ENCODE measurements around the gene RNF213.

The RNF213 gene

DNA sequence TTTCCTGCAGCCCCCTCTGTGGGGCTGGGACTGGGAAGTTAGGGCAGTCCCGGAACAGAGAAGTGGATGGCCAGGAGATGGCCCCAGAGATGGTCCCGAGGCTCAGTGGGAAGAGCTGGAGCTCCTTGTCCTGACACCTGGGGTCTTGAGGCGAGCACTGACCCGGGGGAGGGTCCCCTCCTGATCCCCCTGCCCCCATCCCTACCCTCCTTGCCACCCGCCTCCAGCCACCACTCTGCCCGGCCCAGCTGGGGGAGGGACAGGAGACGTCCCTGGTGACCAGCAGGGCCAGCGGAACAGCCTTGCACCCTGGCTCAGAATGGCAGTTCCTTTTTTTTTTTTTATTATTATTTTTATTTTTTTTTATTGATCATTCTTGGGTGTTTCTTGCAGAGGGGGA lies 13.9 kb upstream of the RNF213 start:
- Histone ChIP-seq H3K79me2 (ENCODE audit: insufficient read depth, low read length) (no peaks in the 10 kb centered on the region), H3K9me2 (replicated peaks; ENCODE audit: low read depth, low read length) (no peaks in the 10 kb centered on the region), H3K9me3 (ENCODE audit: insufficient read depth, low read depth, low read length) (no peaks in the 10 kb centered on the region), H2AFZ (ENCODE audit: low read length) (no peak overlapping the region), H3K4me1 (ENCODE audit: insufficient read depth, low read length, poor library complexity, severe bottlenecking) (no peaks in the 10 kb centered on the region), H3K4me3 (ENCODE audit: low read length, poor library complexity, severe bottlenecking) (no peak overlapping the region), H4K20me1 (ENCODE audit: insufficient read depth, low read length, poor library complexity, severe bottlenecking) (no peaks in the 10 kb centered on the region), H3F3A (ENCODE audit: low read depth) (no peaks in the 10 kb centered on the region), H3K36me3 (ENCODE audit: insufficient read depth, low read length) (no peaks in the 10 kb centered on the region), H3K4me2 (ENCODE audit: low read depth, low read length, poor library complexity, severe bottlenecking) (no peak overlapping the region), H3K9ac (ENCODE audit: low read depth, low read length, poor library complexity, severe bottlenecking) (no peak overlapping the region), H3K27me3 (ENCODE audit: insufficient read depth, low read length, poor library complexity, severe bottlenecking) (no peaks in the 10 kb centered on the region)
- no peak for TF ChIP-seq EZH2phosphoT487 (IDR thresholded peaks at IDR 0.05; ENCODE audit: borderline replicate concordance)
- TF ChIP-seq, protein P1, sequence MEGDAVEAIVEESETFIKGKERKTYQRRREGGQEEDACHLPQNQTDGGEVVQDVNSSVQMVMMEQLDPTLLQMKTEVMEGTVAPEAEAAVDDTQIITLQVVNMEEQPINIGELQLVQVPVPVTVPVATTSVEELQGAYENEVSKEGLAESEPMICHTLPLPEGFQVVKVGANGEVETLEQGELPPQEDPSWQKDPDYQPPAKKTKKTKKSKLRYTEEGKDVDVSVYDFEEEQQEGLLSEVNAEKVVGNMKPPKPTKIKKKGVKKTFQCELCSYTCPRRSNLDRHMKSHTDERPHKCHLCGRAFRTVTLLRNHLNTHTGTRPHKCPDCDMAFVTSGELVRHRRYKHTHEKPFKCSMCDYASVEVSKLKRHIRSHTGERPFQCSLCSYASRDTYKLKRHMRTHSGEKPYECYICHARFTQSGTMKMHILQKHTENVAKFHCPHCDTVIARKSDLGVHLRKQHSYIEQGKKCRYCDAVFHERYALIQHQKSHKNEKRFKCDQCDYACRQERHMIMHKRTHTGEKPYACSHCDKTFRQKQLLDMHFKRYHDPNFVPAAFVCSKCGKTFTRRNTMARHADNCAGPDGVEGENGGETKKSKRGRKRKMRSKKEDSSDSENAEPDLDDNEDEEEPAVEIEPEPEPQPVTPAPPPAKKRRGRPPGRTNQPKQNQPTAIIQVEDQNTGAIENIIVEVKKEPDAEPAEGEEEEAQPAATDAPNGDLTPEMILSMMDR (conservative IDR thresholded peaks at IDR 0.05; ENCODE audit: low read length), result no peak

DNA sequence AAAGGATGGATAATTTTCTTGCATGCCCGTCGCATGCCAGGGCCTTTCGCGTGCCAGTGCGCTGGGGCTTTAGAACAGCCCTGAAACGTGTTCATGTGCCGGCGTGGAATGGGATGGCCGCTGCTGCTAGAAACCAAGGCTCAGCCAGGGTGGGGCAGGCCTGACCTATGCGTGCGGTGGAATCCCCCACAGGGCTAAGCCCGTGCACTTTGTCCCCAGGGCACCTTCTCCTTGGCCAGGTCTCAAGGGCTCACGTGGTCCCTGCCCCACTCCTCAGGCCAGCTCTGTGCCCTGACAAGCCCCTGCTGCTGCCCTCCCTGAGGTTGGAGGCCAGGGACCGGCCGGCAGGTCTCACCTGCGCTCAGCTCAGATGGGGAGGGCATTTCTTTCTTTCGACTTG lies 13.1 kb upstream of the RNF213 start:
- no peaks in the 10 kb centered on the region for H3K79me2 ChIP-seq (ENCODE audit: insufficient read depth, low read length)
- H3K9me3 ChIP-seq (ENCODE audit: insufficient read depth, low read depth, low read length), result no peaks in the 10 kb centered on the region
- H3K9me2 ChIP-seq (replicated peaks; ENCODE audit: low read depth, low read length), result no peaks in the 10 kb centered on the region
- H3K27me3 ChIP-seq (ENCODE audit: insufficient read depth, low read length, poor library complexity, severe bottlenecking), result no peaks in the 10 kb centered on the region
- no peak overlapping the region for H3K4me3 ChIP-seq (ENCODE audit: low read length, poor library complexity, severe bottlenecking)
- H3K36me3 ChIP-seq (ENCODE audit: insufficient read depth, low read length), result no peaks in the 10 kb centered on the region
- TF ChIP-seq EZH2phosphoT487 (IDR thresholded peaks at IDR 0.05; ENCODE audit: borderline replicate concordance), result no peak
- TF ChIP-seq, protein P1 (conservative IDR thresholded peaks at IDR 0.05; ENCODE audit: low read length), result no peak
- no peak overlapping the region for H3K4me2 ChIP-seq (ENCODE audit: low read depth, low read length, poor library complexity, severe bottlenecking)
- no peaks in the 10 kb centered on the region for H4K20me1 ChIP-seq (ENCODE audit: insufficient read depth, low read length, poor library complexity, severe bottlenecking)
- no peaks in the 10 kb centered on the region for H3F3A ChIP-seq (ENCODE audit: low read depth)
- no peak overlapping the region for H3K9ac ChIP-seq (ENCODE audit: low read depth, low read length, poor library complexity, severe bottlenecking)
- H3K4me1 ChIP-seq (ENCODE audit: insufficient read depth, low read length, poor library complexity, severe bottlenecking), result no peaks in the 10 kb centered on the region
- H2AFZ ChIP-seq (ENCODE audit: low read length), result no peak overlapping the region

DNA sequence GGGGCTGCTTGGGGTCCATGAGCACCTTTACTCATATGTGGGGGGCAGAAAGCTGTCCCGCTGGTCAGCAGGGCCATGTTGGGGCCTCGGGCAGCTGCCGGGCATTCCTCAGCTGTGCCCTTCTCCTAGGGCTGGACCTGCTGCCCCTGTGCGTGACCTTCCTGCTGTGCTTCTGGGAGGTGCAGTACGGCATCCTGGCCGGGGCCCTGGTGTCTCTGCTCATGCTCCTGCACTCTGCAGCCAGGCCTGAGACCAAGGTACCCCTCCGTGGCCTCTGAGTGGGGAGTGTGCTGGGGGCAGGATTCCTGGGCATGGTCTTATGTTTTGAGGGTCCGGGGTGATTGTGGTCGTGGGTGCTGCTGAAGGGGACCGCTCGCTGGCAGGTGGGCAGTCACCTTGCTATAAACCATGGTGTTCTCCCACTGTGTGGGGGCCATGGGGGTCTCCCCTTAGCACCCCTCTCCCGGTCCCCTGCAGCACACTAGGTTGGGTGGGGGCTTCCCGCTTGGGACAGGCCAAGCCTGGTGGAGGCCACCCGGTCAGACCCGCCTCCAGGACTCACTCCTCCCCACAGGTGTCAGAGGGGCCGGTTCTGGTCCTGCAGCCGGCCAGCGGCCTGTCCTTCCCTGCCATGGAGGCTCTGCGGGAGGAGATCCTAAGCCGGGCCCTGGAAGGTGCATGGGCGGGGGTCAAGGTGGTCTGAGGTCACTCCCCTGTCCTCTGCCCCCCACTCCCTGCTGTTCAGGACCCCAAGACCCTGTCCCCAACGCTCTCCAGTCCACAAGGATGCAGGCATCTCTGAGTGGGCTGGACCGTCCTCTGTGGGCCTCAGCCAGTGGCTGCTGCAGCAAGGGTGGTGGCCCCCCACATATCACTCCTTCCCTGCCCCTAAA lies 12.4 kb upstream of the RNF213 start:
- no peak for TF ChIP-seq EZH2phosphoT487 (IDR thresholded peaks at IDR 0.05; ENCODE audit: borderline replicate concordance)
- TF ChIP-seq, protein P1 (conservative IDR thresholded peaks at IDR 0.05; ENCODE audit: low read length), result no peak
- Histone ChIP-seq H3K4me1 (ENCODE audit: insufficient read depth, low read length, poor library complexity, severe bottlenecking) (no peaks in the 10 kb centered on the region), H2AFZ (ENCODE audit: low read length) (no peak overlapping the region), H3K4me3 (ENCODE audit: low read length, poor library complexity, severe bottlenecking) (no peak overlapping the region), H3K9me3 (ENCODE audit: insufficient read depth, low read depth, low read length) (no peaks in the 10 kb centered on the region), H3K9me2 (replicated peaks; ENCODE audit: low read depth, low read length) (no peaks in the 10 kb centered on the region), H4K20me1 (ENCODE audit: insufficient read depth, low read length, poor library complexity, severe bottlenecking) (no peaks in the 10 kb centered on the region), H3K27me3 (ENCODE audit: insufficient read depth, low read length, poor library complexity, severe bottlenecking) (no peaks in the 10 kb centered on the region), H3K4me2 (ENCODE audit: low read depth, low read length, poor library complexity, severe bottlenecking) (no peak overlapping the region), H3K79me2 (ENCODE audit: insufficient read depth, low read length) (no peaks in the 10 kb centered on the region), H3K9ac (ENCODE audit: low read depth, low read length, poor library complexity, severe bottlenecking) (no peak overlapping the region), H3K36me3 (ENCODE audit: insufficient read depth, low read length) (no peaks in the 10 kb centered on the region), H3F3A (ENCODE audit: low read depth) (no peaks in the 10 kb centered on the region)
